ENCODE measurements around the gene PRR5L.

DNA sequence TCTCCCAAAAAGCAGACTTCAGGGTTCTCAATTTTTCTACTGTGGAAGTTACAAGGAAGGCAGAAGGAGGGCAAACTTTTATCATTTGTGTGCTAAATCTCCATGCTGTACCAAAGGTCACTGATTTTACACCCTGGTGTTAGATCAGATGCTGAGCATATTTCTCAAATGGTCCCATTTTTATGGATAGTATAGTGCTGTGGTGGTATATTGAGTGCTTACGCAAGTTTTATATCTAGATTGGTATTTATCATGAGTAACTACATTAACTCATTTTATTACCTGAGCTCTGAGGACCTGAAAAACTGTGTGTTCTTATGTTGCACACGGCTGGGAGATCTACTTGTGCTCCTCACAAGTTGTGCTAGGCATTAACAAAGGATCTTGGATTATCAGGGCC, 75.1 kb downstream of the PRR5L start:
- TF ChIP-seq, protein P1, sequence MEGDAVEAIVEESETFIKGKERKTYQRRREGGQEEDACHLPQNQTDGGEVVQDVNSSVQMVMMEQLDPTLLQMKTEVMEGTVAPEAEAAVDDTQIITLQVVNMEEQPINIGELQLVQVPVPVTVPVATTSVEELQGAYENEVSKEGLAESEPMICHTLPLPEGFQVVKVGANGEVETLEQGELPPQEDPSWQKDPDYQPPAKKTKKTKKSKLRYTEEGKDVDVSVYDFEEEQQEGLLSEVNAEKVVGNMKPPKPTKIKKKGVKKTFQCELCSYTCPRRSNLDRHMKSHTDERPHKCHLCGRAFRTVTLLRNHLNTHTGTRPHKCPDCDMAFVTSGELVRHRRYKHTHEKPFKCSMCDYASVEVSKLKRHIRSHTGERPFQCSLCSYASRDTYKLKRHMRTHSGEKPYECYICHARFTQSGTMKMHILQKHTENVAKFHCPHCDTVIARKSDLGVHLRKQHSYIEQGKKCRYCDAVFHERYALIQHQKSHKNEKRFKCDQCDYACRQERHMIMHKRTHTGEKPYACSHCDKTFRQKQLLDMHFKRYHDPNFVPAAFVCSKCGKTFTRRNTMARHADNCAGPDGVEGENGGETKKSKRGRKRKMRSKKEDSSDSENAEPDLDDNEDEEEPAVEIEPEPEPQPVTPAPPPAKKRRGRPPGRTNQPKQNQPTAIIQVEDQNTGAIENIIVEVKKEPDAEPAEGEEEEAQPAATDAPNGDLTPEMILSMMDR (IDR thresholded peaks at IDR 0.05) = no peak
- TF ChIP-seq EP300 (IDR thresholded peaks at IDR 0.05) = no peak
- no peak for TF ChIP-seq POLR2A (IDR thresholded peaks at IDR 0.05)

Measured in ovary (tissue), 3 donors.